ENCODE results near the gene EIF3D.

EIF3D gene

GRCh38 chr22:36464715-36465231 is 64.2 kb downstream of the EIF3D start:
- DNase-seq, result no peak

- no peak for DNase-seq
Observed at GRCh38 chr22:36463783-36464184, 65.2 kb downstream of the EIF3D start.

- peak; percentile 70 for DNase-seq
Observed at GRCh38 chr22:36461665-36462649, 67.0 kb downstream of the EIF3D start.

All from 8988T (cell line).